Measurements from ENCODE around the gene DIPK1C.

GRCh38 chr18:74456017-74456348 lies 1.1 kb downstream of the DIPK1C start:
- TF ChIP-seq POLR2A (IDR thresholded peaks at IDR 0.05; ENCODE audit: low read depth, low read length): no peak
- no peak for TF ChIP-seq POLR2AphosphoS5 (IDR thresholded peaks at IDR 0.05; ENCODE audit: low read depth, low read length)
- no peak for TF ChIP-seq SPI1 (IDR thresholded peaks at IDR 0.05; ENCODE audit: low read depth, low read length)
- TF ChIP-seq TAF1 (IDR thresholded peaks at IDR 0.05; ENCODE audit: low read depth, low read length): no peak

Measured in GM12891 (cell line).